ENCODE data around the gene TMEM191C.
"Not testable (repeated sequence)": the region's sequence is repeated elsewhere in the genome, so short reads cannot be mapped to it uniquely, and the experiment has no call there.

Gene TMEM191C

GRCh38 chr22:21462672-21463071, 4.5 kb upstream of the TMEM191C start:
- not testable (repeated sequence) for H3K4me3 ChIP-seq (ENCODE audit: low read length); DNase-seq (ENCODE audit: low read depth, low spot score)

- peak; percentile 90 for DNase-seq (ENCODE audit: low read depth, low spot score)
- peak overlapping the region; percentile 43 for H3K4me3 ChIP-seq (ENCODE audit: low read length)
Measured at GRCh38 chr22:21468194-21469096, 1.3 kb downstream of the TMEM191C start.

- not testable (repeated sequence) for H3K4me3 ChIP-seq (ENCODE audit: low read length); DNase-seq (ENCODE audit: low read depth, low spot score)
Measured at GRCh38 chr22:21469097-21469994, 2.2 kb downstream of the TMEM191C start.

- DNase-seq (ENCODE audit: low read depth, low spot score); H3K4me3 ChIP-seq (ENCODE audit: low read length): not testable (repeated sequence)
Measured at GRCh38 chr22:21472984-21473383, 5.8 kb downstream of the TMEM191C start.

- DNase-seq (ENCODE audit: low read depth, low spot score); H3K4me3 ChIP-seq (ENCODE audit: low read length): not testable (repeated sequence)
Measured at GRCh38 chr22:21473664-21474063, 6.5 kb downstream of the TMEM191C start.

GRCh38 chr22:21484039-21484438, 16.9 kb downstream of the TMEM191C start:
- H3K4me3 ChIP-seq (ENCODE audit: low read length); DNase-seq (ENCODE audit: low read depth, low spot score): not testable (repeated sequence)

- not testable (repeated sequence) for DNase-seq (ENCODE audit: low read depth, low spot score); H3K4me3 ChIP-seq (ENCODE audit: low read length)
Measured at GRCh38 chr22:21487723-21488122, 20.5 kb downstream of the TMEM191C start.

- not testable (repeated sequence) for H3K4me3 ChIP-seq (ENCODE audit: low read length); DNase-seq (ENCODE audit: low read depth, low spot score)
Measured at GRCh38 chr22:21489149-21489680, 22.0 kb downstream of the TMEM191C start.

GRCh38 chr22:21490556-21490955, 23.4 kb downstream of the TMEM191C start:
- H3K4me3 ChIP-seq (ENCODE audit: low read length); DNase-seq (ENCODE audit: low read depth, low spot score): not testable (repeated sequence)

GRCh38 chr22:21492271-21492670, 25.1 kb downstream of the TMEM191C start:
- DNase-seq (ENCODE audit: low read depth, low spot score); H3K4me3 ChIP-seq (ENCODE audit: low read length): not testable (repeated sequence)

- DNase-seq (ENCODE audit: low read depth, low spot score) = not testable (repeated sequence)
Measured at GRCh38 chr22:21493789-21494782, 26.9 kb downstream of the TMEM191C start.

GRCh38 chr22:21497984-21498383, 30.8 kb downstream of the TMEM191C start:
- not testable (repeated sequence) for H3K4me3 ChIP-seq (ENCODE audit: low read length); DNase-seq (ENCODE audit: low read depth, low spot score)

More at GRCh38 chr22:21493789-21494782, 26.9 kb downstream of the TMEM191C start:
- H3K4me3 ChIP-seq (ENCODE audit: low read length) = not testable (repeated sequence)

GRCh38 chr22:21498489-21498888, 31.3 kb downstream of the TMEM191C start:
- not testable (repeated sequence) for DNase-seq (ENCODE audit: low read depth, low spot score); H3K4me3 ChIP-seq (ENCODE audit: low read length)

GRCh38 chr22:21499623-21500506, 32.7 kb downstream of the TMEM191C start:
- not testable (repeated sequence) for DNase-seq (ENCODE audit: low read depth, low spot score); H3K4me3 ChIP-seq (ENCODE audit: low read length)

- not testable (repeated sequence) for DNase-seq (ENCODE audit: low read depth, low spot score); H3K4me3 ChIP-seq (ENCODE audit: low read length)
Measured at GRCh38 chr22:21510397-21510796, 43.2 kb downstream of the TMEM191C start.

GRCh38 chr22:21512022-21512421, 44.8 kb downstream of the TMEM191C start:
- not testable (repeated sequence) for H3K4me3 ChIP-seq (ENCODE audit: low read length); DNase-seq (ENCODE audit: low read depth, low spot score)

GRCh38 chr22:21514117-21514516, 46.9 kb downstream of the TMEM191C start:
- not testable (repeated sequence) for DNase-seq (ENCODE audit: low read depth, low spot score); H3K4me3 ChIP-seq (ENCODE audit: low read length)
